Sigmoid colon (tissue), 4 donors: ENCODE results near the gene CTNNA2.

ENCODE experiments used
- POLR2A ChIP-seq, 2 donors: fragments of 450-650 bp; IDR thresholded peaks; one replicate each; pipeline ENCODE4 v1.6.1; 2016; ENCODE audit warnings: antibody characterized with exemption in 2 of 2, mild to moderate bottlenecking in 2 of 2, moderate library complexity in 2 of 2
- POLR2AphosphoS5 ChIP-seq, 4 donors: sonication (generic); formaldehyde crosslinking; IDR thresholded peaks; one replicate each; pipeline ENCODE4 v1.6.1; 2017; ENCODE audit warnings: antibody characterized with exemption in 4 of 4
- TF ChIP-seq, protein P1 (sequence below), 4 experiments: fragments of 450-650 bp in 3 of 4; fragments of 200-600 bp in 1 of 4; IDR thresholded peaks; one replicate each; pipeline ENCODE4 v1.5.1; 2016 to 2019; ENCODE audit warnings: antibody characterized with exemption in 4 of 4, mild to moderate bottlenecking in 3 of 4, moderate library complexity in 2 of 4

DNA sequence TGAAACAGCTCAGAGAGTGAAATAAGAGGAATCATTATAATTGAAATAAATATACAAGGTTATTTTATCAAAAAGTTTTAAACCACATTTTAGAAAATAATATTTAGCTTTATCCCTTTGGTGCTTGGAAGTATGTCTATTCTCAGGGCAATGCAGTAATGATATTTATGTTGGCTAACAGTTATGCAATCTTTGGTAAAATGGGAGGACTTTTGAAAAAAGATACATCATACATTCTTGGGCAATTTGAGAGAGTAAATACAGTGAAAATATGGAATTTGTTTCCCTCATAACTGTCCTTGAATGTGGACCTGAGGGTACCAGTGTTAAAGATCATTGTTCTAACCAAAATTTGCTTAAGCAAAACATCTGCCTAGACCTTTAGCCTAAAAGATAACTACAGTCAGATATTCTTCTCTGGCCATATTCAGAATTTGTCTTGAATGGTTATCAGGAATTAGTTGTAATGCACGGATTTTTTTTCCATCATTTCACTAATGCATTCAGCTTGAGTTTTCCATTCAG lies 654.5 kb downstream of the CTNNA2 start:
- TF ChIP-seq, protein P1, sequence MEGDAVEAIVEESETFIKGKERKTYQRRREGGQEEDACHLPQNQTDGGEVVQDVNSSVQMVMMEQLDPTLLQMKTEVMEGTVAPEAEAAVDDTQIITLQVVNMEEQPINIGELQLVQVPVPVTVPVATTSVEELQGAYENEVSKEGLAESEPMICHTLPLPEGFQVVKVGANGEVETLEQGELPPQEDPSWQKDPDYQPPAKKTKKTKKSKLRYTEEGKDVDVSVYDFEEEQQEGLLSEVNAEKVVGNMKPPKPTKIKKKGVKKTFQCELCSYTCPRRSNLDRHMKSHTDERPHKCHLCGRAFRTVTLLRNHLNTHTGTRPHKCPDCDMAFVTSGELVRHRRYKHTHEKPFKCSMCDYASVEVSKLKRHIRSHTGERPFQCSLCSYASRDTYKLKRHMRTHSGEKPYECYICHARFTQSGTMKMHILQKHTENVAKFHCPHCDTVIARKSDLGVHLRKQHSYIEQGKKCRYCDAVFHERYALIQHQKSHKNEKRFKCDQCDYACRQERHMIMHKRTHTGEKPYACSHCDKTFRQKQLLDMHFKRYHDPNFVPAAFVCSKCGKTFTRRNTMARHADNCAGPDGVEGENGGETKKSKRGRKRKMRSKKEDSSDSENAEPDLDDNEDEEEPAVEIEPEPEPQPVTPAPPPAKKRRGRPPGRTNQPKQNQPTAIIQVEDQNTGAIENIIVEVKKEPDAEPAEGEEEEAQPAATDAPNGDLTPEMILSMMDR (IDR thresholded peaks at IDR 0.05): no peak
- TF ChIP-seq POLR2AphosphoS5 (IDR thresholded peaks at IDR 0.05) (no peak), POLR2A (IDR thresholded peaks at IDR 0.05) (no peak)
